HG03025 (cell line): ENCODE measurements around the gene PINK1.
"Not testable (repeated sequence)": the region's sequence is repeated elsewhere in the genome, so short reads cannot be mapped to it uniquely, and the experiment has no call there.

ENCODE experiments used
- ATAC-seq: cut with Tn5 transposase; IDR thresholded peaks from one replicate; pipeline ENCODE4 v1.9.1; 2021; ENCODE audit warnings: mild to moderate bottlenecking, moderate library complexity; ENCODE audit not compliant: unreplicated experiment, low FRiP score

The PINK1 gene

GRCh38 chr1:20672265-20672632 is 39.0 kb downstream of the PINK1 start:
- no peak for ATAC-seq

GRCh38 chr1:20673626-20674025 is 40.4 kb downstream of the PINK1 start:
- not testable (repeated sequence) for ATAC-seq

- ATAC-seq, result no peak
Measured at GRCh38 chr1:20678599-20678998, 45.3 kb downstream of the PINK1 start.

GRCh38 chr1:20680269-20680668 is 47.0 kb downstream of the PINK1 start:
- ATAC-seq, result no peak

- ATAC-seq, result no peak
Measured at GRCh38 chr1:20681999-20682398, 48.7 kb downstream of the PINK1 start.

GRCh38 chr1:20682571-20683236 is 49.4 kb downstream of the PINK1 start:
- ATAC-seq, result no peak

GRCh38 chr1:20683614-20684013 is 50.4 kb downstream of the PINK1 start:
- no peak for ATAC-seq

- ATAC-seq, result no peak
Measured at GRCh38 chr1:20684050-20684620, 50.9 kb downstream of the PINK1 start.

- no peak for ATAC-seq
Measured at GRCh38 chr1:20684651-20685050, 51.4 kb downstream of the PINK1 start.

- no peak for ATAC-seq
Measured at GRCh38 chr1:20685099-20685662, 51.9 kb downstream of the PINK1 start.

GRCh38 chr1:20685741-20686140 is 52.5 kb downstream of the PINK1 start:
- ATAC-seq, result no peak

- ATAC-seq, result no peak
Measured at GRCh38 chr1:20686883-20687725, 53.8 kb downstream of the PINK1 start.

GRCh38 chr1:20689645-20690056 is 56.4 kb downstream of the PINK1 start:
- ATAC-seq, result no peak

- ATAC-seq, result no peak
Measured at GRCh38 chr1:20691872-20692271, 58.6 kb downstream of the PINK1 start.

- ATAC-seq, result no peak
Measured at GRCh38 chr1:20693623-20694022, 60.4 kb downstream of the PINK1 start.

- no peak for ATAC-seq
Measured at GRCh38 chr1:20695515-20695914, 62.3 kb downstream of the PINK1 start.

GRCh38 chr1:20696397-20697333 is 63.4 kb downstream of the PINK1 start:
- no peak for ATAC-seq

GRCh38 chr1:20697563-20697962 is 64.3 kb downstream of the PINK1 start:
- ATAC-seq, result no peak

GRCh38 chr1:20698195-20698910 is 65.1 kb downstream of the PINK1 start:
- no peak for ATAC-seq

GRCh38 chr1:20699558-20699957 is 66.3 kb downstream of the PINK1 start:
- no peak for ATAC-seq
